Duodenal mucosa (tissue), 2 donors: ENCODE results near the gene GRPEL1.

Experiments used
- H3K27ac ChIP-seq: one replicate; pipeline ENCODE4 v1.7.0; 2013; ENCODE audit warnings: low read depth, low read length
- H3K27me3 ChIP-seq, 2 donors: one replicate each; pipeline ENCODE4 v1.7.0; 2013; ENCODE audit warnings: low read length in 2 of 2, control low read depth in 1 of 2; ENCODE audit not compliant: insufficient read depth in 2 of 2, control insufficient read depth in 1 of 2
- H3K36me3 ChIP-seq, 2 donors: one replicate each; pipeline ENCODE4 v1.7.0; 2013; ENCODE audit warnings: low read length in 2 of 2, control low read depth in 1 of 2; ENCODE audit not compliant: insufficient read depth in 2 of 2, control insufficient read depth in 1 of 2
- H3K4me1 ChIP-seq, 2 donors: one replicate each; pipeline ENCODE4 v1.7.0; 2013; ENCODE audit warnings: low read length in 2 of 2, control low read depth in 1 of 2; ENCODE audit not compliant: insufficient read depth in 2 of 2, control insufficient read depth in 1 of 2
- H3K4me3 ChIP-seq, 2 donors: one replicate each; pipeline ENCODE4 v1.7.0; 2013; ENCODE audit warnings: low read length in 2 of 2, low read depth in 1 of 2
- H3K9ac ChIP-seq, 2 donors: one replicate each; pipeline ENCODE4 v1.7.0; 2013; ENCODE audit warnings: low read length in 2 of 2, low read depth in 1 of 2
- H3K9me3 ChIP-seq, 2 donors: one replicate each; pipeline ENCODE4 v1.7.0; 2013; ENCODE audit warnings: low read length in 2 of 2, control low read depth in 1 of 2; ENCODE audit not compliant: control insufficient read depth in 1 of 2

Gene GRPEL1

GRCh38 chr4:7019367-7019766 lies 48.5 kb downstream of the GRPEL1 start:
- H3K4me3 ChIP-seq, result no peak overlapping the region
- no peak overlapping the region for H3K27ac ChIP-seq
- H3K9me3 ChIP-seq, result no peaks in the 10 kb centered on the region

GRCh38 chr4:7018281-7018680 lies 49.6 kb downstream of the GRPEL1 start:
- H3K9me3 ChIP-seq, result no peaks in the 10 kb centered on the region
- H3K4me1 ChIP-seq, result no peaks in the 10 kb centered on the region
- H3K4me3 ChIP-seq, result no peak overlapping the region
- H3K27me3 ChIP-seq, result no peaks in the 10 kb centered on the region
- no peak overlapping the region for H3K27ac ChIP-seq
- no peak overlapping the region for H3K9ac ChIP-seq
- peaks cover 31 to 71% of the 10 kb centered on the region in 2 donors for H3K36me3 ChIP-seq

More at GRCh38 chr4:7019367-7019766, 48.5 kb downstream of the GRPEL1 start:
- H3K27me3 ChIP-seq, result no peaks in the 10 kb centered on the region
- no peak overlapping the region for H3K9ac ChIP-seq
- H3K36me3 ChIP-seq, result peaks cover 35 to 78% of the 10 kb centered on the region in 2 donors
- no peaks in the 10 kb centered on the region for H3K4me1 ChIP-seq

GRCh38 chr4:7017446-7018048 lies 50.3 kb downstream of the GRPEL1 start:
- no peaks in the 10 kb centered on the region for H3K4me1 ChIP-seq
- H3K27ac ChIP-seq, result no peak overlapping the region
- H3K9ac ChIP-seq, result no peak overlapping the region
- no peaks in the 10 kb centered on the region for H3K9me3 ChIP-seq
- H3K4me3 ChIP-seq, result no peak overlapping the region
- peaks cover 30 to 72% of the 10 kb centered on the region in 2 donors for H3K36me3 ChIP-seq
- no peaks in the 10 kb centered on the region for H3K27me3 ChIP-seq

GRCh38 chr4:7016512-7016911 lies 51.4 kb downstream of the GRPEL1 start:
- Histone ChIP-seq H3K27me3 (no peaks in the 10 kb centered on the region), H3K4me1 (no peaks in the 10 kb centered on the region), H3K36me3 (peaks cover 34 to 70% of the 10 kb centered on the region in 2 donors), H3K4me3 (no peak overlapping the region), H3K9me3 (no peaks in the 10 kb centered on the region), H3K9ac (no peak overlapping the region), H3K27ac (no peak overlapping the region)

- H3K9me3 ChIP-seq, result no peaks in the 10 kb centered on the region
- H3K36me3 ChIP-seq, result peaks cover 36 to 71% of the 10 kb centered on the region in 2 donors
- no peak overlapping the region for H3K9ac ChIP-seq
- no peaks in the 10 kb centered on the region for H3K4me1 ChIP-seq
- no peak overlapping the region for H3K4me3 ChIP-seq
- H3K27me3 ChIP-seq, result no peaks in the 10 kb centered on the region
- no peak overlapping the region for H3K27ac ChIP-seq
These were observed 51.8 kb downstream of the GRPEL1 start for GRCh38 chr4:7016086-7016485.

- Histone ChIP-seq H3K4me1 (no peaks in the 10 kb centered on the region), H3K27ac (no peak overlapping the region), H3K9me3 (no peaks in the 10 kb centered on the region), H3K4me3 (no peak overlapping the region), H3K9ac (no peak overlapping the region), H3K36me3 (peaks cover 38 to 72% of the 10 kb centered on the region in 2 donors), H3K27me3 (no peaks in the 10 kb centered on the region)
These were observed 52.4 kb downstream of the GRPEL1 start for GRCh38 chr4:7015383-7016035.

GRCh38 chr4:7014815-7015214 lies 53.0 kb downstream of the GRPEL1 start:
- Histone ChIP-seq H3K9me3 (no peaks in the 10 kb centered on the region), H3K27me3 (no peaks in the 10 kb centered on the region), H3K36me3 (peaks cover 43 to 77% of the 10 kb centered on the region in 2 donors), H3K9ac (no peak overlapping the region), H3K4me3 (no peak overlapping the region), H3K4me1 (no peaks in the 10 kb centered on the region), H3K27ac (no peak overlapping the region)

- H3K9me3 ChIP-seq, result no peaks in the 10 kb centered on the region
- no peaks in the 10 kb centered on the region for H3K4me1 ChIP-seq
- H3K27me3 ChIP-seq, result no peaks in the 10 kb centered on the region
- peaks cover 48 to 78% of the 10 kb centered on the region in 2 donors for H3K36me3 ChIP-seq
- H3K27ac ChIP-seq, result no peak overlapping the region
- no peak overlapping the region for H3K4me3 ChIP-seq
- no peak overlapping the region for H3K9ac ChIP-seq
These were observed 54.7 kb downstream of the GRPEL1 start for GRCh38 chr4:7013175-7013574.

- Histone ChIP-seq H3K27me3 (no peaks in the 10 kb centered on the region), H3K36me3 (peaks cover 34 to 58% of the 10 kb centered on the region in 2 donors), H3K9me3 (no peaks in the 10 kb centered on the region), H3K4me1 (peaks cover 13 to 14% of the 10 kb centered on the region in 2 donors), H3K4me3 (no peak overlapping the region), H3K27ac (no peak overlapping the region), H3K9ac (no peak overlapping the region)
These were observed 58.3 kb downstream of the GRPEL1 start for GRCh38 chr4:7009564-7009963.
